Inflammatory macrophage (primary cell): ENCODE data around the gene NOL4L.

Experiments used
- DNase-seq, 2 donors: peaks; one replicate each; pipeline ENCODE4 v3.0.0-alpha.2; 2020 to 2022
- total RNA-seq, 18 experiments: gene quantifications; one replicate each; lab custom pipeline; 2026; ENCODE audit warnings: mixed read lengths in 6 of 18, inconsistent platforms in 2 of 18; lab: John Stamatoyannopoulos, UW

NOL4L gene
- total RNA-seq = 3.1 to 17.4 (median 5.3) reads per million in 18 experiments

- no peak for DNase-seq
Observed at GRCh38 chr20:32585011-32585585, at the start of gene NOL4L. Gene NOL4L (minus strand): TSS chr20:32585333. CDS start chr20:32584890, 443 bp downstream.

DNA sequence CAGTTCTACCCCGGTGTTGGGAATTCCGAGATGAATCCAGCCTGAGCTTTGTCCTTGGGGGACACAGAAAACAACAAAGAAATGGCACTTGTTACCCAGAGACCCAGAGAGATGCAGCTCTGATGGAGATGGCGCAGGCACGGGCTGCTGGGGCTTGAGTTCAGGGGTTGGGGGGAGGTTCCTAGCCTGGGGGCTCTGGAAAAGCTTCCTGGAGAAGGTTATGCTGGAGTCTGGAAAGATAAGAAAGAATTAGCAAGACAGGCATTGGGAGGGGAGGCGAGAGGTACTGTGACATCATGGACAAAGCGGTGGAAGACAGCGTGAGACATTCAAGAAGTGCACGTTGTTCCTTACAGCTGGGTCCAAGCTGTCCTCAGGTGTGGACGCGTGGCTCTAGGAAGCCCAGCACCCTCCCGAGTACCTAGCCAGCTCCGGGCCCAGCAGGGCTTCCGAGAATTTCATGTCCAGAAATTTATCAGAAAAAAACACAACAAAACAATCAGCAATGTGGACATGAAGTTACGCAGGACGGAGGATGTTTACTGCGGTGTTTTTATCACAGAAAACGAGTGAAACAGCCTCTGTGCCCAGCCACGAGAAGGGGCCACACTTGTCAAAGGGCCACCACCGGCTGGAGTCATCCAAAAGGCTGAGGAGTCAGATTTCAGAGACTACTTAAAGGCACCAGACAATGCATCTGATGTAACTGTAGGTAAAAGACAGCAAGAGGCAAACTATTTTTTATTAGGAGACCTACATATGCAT, 49.1 kb upstream of the NOL4L start:
- no peak for DNase-seq

DNA sequence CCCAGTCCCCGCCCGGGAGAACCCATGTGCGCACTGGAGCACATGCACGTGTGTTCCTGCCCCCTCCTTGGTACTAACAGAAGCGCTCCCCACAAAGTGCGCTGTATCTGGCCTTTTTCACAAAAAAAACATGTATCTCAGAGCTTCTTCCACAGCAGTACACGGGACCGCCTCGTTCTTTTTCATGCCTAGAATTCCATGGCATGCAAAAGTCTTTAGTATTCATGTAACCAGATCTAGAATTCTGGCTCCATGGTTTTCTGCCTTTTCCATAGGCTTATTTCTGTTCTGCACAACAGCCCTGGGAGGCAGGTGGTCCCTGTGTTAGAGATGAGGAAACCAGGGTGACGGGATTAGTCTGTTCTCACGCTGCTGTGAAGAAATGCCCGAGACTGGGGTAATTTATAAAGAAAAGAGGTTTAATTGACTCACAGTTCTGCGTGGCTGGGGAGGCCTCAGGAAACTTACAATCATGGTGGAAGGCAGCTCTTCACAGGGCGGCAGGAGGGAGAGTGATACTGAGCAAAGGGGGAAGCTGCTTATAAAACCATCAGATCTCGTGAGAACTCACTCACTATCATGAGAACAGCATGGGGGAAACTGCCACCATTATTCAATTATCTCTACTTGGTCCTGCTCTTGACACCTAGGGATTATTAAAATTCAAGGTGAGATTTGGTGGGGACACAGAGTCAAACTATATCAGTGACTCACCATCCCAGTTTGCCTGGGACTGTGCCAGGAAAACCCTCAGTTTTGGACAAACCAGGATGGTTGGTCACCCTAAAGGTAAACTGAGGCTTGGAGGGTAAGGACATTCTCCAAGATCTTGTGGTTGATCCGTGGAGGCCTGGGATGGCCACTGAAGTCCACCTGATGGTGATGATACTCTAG, 47.6 kb upstream of the NOL4L start:
- no peak for DNase-seq

- no peak for DNase-seq
Observed at GRCh38 chr20:32631933-32632460, 46.9 kb upstream of the NOL4L start.

- DNase-seq = no peak
Observed at GRCh38 chr20:32629813-32630212, 44.7 kb upstream of the NOL4L start.

DNA sequence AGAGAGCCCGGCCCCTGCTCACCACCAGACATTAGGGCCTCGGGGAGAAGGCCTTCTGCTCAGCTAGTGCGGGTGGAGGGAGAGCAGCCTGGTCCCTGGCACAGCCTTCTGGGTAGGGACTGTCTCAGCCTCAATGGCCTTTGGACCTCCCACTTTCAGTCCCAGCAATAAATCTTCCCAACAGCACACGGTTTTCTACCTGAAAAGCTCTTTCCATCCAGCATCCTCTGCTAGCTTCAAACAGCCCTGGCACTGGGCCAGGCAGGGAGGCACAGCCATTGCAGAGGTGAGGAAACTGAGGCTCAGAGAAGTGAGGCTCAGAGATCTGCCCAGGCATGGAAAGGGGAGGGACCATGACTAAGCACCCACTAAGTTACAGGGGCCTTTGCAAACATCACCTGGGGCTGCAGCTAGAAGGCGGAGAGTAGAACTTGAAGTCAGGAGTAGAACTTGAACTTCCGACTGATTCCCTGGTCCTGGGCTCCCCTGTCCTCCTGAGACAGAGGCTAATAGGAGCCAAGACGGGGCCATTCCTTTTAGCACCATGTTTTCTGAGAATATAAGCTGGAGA, 43.9 kb upstream of the NOL4L start:
- no peak for DNase-seq

GRCh38 chr20:32626859-32627636, 41.9 kb upstream of the NOL4L start:
- no peak for DNase-seq

GRCh38 chr20:32626407-32626806, 41.3 kb upstream of the NOL4L start:
- DNase-seq = no peak

DNA sequence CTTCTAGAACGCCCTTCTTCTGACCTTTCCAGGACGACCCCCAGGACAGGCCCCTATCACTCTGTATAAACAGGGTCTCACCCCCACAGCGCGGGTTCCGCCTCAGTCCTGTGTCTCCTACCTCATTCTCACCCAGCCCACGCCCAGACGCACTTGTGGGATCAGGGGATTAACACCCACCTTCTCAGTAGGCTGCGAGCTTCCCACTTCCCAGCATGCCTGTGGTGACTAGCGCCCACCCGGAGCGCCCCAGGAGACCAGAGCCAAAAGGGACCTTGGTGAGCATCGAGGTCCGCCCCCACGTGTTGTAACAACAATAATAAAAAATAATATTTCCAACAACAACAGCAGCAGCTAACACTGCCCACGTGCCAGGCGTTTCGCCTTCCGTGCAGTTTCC, 40.9 kb upstream of the NOL4L start:
- no peak for DNase-seq

DNA sequence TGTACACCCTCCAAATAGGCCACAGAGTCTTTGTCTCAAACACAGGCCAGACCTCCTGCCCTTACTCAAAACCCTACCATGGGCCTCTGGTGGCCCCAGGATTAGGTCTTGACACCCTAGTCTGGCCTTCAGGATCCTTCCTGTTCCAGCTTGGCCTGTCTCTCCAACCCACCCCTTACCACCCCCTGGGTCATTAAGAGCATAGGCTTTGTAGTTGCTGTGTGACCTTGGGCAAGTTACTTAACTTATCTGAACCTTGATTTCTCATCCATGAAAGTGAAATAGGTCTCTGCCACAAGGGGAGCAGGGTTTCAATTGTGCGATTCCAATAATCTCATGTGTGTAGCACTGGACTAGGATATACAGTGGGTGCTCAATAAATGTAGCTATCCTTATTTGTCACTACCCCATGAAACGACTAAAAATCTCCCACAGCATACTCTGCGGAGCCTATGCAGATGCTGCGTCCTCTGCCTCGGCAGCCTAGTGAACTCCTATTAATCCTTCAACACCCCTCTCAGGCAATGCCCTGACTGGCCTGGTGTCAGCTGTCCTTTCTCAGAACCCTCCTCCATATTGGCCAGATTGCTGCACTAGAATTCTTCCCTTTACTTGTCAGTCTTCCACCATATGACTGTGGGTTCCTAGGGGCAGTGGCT, 39.7 kb upstream of the NOL4L start:
- no peak for DNase-seq

DNA sequence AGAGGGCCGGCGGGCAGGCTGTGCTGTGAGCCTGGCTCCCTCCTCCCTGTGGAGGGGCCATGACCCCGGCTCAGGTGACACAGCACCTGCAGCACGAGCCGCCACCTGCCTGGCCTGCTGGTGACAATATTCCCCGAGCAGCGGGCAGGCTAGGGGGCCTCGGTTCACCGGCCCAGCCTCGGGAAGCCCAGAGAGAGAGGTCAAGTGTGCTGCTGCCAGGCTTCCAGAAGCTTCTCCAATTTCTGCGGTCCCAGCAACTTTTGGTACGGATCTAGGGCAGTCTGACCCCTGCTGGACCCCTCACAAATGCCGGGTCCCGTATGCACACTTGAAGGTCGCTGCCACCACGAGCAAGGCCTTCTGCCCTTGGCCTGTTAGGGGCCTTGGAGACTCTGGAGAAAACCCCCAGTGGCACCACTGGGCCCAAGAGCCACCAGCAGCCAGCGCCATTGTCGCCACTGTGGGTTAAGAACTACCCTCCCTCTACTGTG, 38.6 kb upstream of the NOL4L start:
- DNase-seq = no peak

GRCh38 chr20:32622585-32623468, 37.7 kb upstream of the NOL4L start:
- DNase-seq = no peak

- DNase-seq = no peak
Observed at GRCh38 chr20:32621891-32622584, 36.9 kb upstream of the NOL4L start.

- no peak for DNase-seq
Observed at GRCh38 chr20:32621071-32621890, 36.1 kb upstream of the NOL4L start.

DNA sequence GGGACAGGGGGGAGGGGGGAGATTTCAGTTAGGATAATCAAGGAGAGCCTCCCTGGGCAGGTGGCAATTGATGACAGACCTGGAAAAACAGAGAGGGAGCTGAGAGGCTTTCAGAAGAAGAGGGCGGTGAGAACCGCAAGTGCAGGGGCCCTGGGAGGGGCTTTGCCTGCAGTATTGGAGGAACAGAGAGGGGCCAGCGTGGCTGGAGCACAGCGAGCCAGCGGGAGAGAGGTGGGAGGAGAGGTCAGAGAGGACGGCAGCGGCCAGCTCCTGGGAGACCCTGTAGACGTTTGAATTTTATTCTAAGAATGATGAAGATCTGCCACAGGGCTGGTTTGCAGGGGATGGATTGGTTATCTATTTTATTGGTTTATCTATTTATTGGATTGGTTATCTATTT, 34.5 kb upstream of the NOL4L start:
- no peak for DNase-seq

DNA sequence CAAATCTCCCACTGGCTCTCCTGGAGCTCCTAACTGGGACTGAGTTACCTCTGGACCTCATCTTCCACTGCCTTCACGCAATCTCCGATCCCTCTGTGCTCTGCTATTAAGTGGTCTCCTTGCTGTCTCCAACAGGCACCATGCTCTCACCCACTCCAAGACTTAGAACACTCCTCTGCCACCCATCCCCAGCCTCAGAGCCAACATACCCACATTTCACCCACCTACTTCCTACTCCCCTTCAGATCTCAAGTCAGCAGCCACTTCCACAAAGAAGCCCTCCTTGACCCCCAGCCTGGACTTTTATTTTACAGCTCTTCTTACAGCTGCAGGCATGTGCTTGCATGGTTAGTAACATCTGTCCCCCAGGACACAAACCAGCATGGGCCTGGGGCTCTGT, 29.6 kb upstream of the NOL4L start:
- DNase-seq = no peak

DNA sequence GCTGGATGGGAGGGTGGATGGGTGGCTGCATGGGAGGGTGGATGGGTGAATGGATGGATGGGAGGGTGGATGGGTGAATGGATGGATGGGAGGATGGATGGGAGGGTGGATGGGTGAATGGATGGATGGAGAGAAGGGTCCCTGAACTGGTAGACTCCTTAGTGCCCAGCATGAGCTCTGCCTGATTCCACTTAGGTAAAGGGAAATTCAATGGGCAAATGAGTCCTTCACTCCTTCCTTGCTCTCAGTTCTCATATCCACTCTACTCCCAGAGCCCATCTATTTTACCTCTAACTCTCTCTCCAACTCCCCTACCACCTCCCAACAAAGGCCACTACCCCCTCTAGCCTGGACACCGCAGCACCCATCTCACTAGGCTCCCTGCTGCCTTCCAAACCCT, 29.2 kb upstream of the NOL4L start:
- no peak for DNase-seq

- no peak for DNase-seq
Observed at GRCh38 chr20:32613192-32614053, 28.3 kb upstream of the NOL4L start.
